SU-DHL-6 (cell line): ENCODE data around the gene SLC16A8.

Experiments used
- H2AFZ ChIP-seq: fragments of 200-600 bp; sonication (generic); 2 replicates; pipeline ENCODE4 v1.6.1; 2014; ENCODE audit warnings: low read depth, mild to moderate bottlenecking, moderate library complexity, mixed read lengths, antibody characterized with exemption, low read length; ENCODE audit not compliant: severe bottlenecking
- H3F3A ChIP-seq: fragments of 200-600 bp; shearing (Covaris generic); 2 replicates; pipeline ENCODE4 v1.6.0; 2016; ENCODE audit warnings: antibody characterized with exemption, mild to moderate bottlenecking; ENCODE audit not compliant: insufficient read depth
- H3K27ac ChIP-seq: fragments of 200-600 bp; sonication (generic); 2 replicates; pipeline ENCODE4 v1.5.1; 2016; ENCODE audit warnings: low read depth, mild to moderate bottlenecking, low read length, moderate library complexity, mixed read lengths
- H3K27me3 ChIP-seq: fragments of 200-600 bp; sonication (generic), shearing (Covaris generic); 2 replicates; pipeline ENCODE4 v1.6.0; 2014; ENCODE audit warnings: mild to moderate bottlenecking, low read length
- H3K36me3 ChIP-seq: fragments of 200-600 bp; sonication (generic); 2 replicates; pipeline ENCODE4 v1.6.1; 2014; ENCODE audit warnings: mild to moderate bottlenecking, low read length, mixed read lengths
- H3K4me2 ChIP-seq: fragments of 300-600, 200-600 bp; shearing (Covaris generic), sonication (generic); 2 replicates; pipeline ENCODE4 v1.6.0; 2014; ENCODE audit warnings: low read length, low read depth, mild to moderate bottlenecking; ENCODE audit not compliant: poor library complexity, severe bottlenecking
- H3K4me3 ChIP-seq: fragments of 200-600 bp; sonication (generic); 2 replicates; pipeline ENCODE4 v1.5.1; 2014; ENCODE audit warnings: antibody characterized with exemption, low read length, mild to moderate bottlenecking, mixed read lengths; ENCODE audit not compliant: insufficient read depth, poor library complexity, severe bottlenecking
- H3K79me2 ChIP-seq: fragments of 200-600 bp; sonication (generic); 2 replicates; pipeline ENCODE4 v1.6.1; 2014; ENCODE audit warnings: mild to moderate bottlenecking, low read length, moderate library complexity; ENCODE audit not compliant: insufficient read depth
- H3K9ac ChIP-seq: fragments of 200-600 bp; sonication (generic); 2 replicates; pipeline ENCODE4 v1.7.0; 2014; ENCODE audit warnings: mild to moderate bottlenecking, low read length
- H3K9me2 ChIP-seq: fragments of 200-600 bp; sonication (generic); replicated peaks from 2 replicates; pipeline ENCODE4 v1.6.1; 2014; ENCODE audit warnings: low read length; ENCODE audit not compliant: insufficient read depth
- H3K9me3 ChIP-seq: fragments of 200-600 bp; sonication (generic); 2 replicates; pipeline ENCODE4 v1.6.1; 2014; ENCODE audit warnings: low read length, mixed read lengths; ENCODE audit not compliant: insufficient read depth
- H4K20me1 ChIP-seq: fragments of 200-600 bp; sonication (generic); 2 replicates; pipeline ENCODE4 v1.6.1; 2014; ENCODE audit warnings: low read depth, mild to moderate bottlenecking, antibody characterized with exemption, low read length, moderate library complexity, mixed read lengths
- CTCF ChIP-seq: fragments of 200-600 bp; sonication (generic); IDR thresholded peaks from one replicate; pipeline ENCODE4 v1.5.1; 2017; ENCODE audit warnings: antibody characterized with exemption, mild to moderate bottlenecking, low read length, moderate library complexity; ENCODE audit not compliant: insufficient read depth, poor library complexity, severe bottlenecking
- EZH2phosphoT487 ChIP-seq: fragments of 200-600 bp; sonication (generic), shearing (Covaris generic); conservative IDR thresholded peaks from 2 replicates; pipeline ENCODE4 v1.6.1; 2018; ENCODE audit warnings: mild to moderate bottlenecking, antibody characterized with exemption, low read length, moderate library complexity, mixed read lengths

Gene SLC16A8

GRCh38 chr22:38068641-38069371 is 15.2 kb downstream of the SLC16A8 start:
- Histone ChIP-seq H3K9me3 (no peaks in the 10 kb centered on the region), H2AFZ (no peak overlapping the region), H3K9me2 (no peaks in the 10 kb centered on the region), H3K27me3 (no peaks in the 10 kb centered on the region), H3F3A (no peaks in the 10 kb centered on the region), H3K4me3 (no peak overlapping the region), H3K27ac (no peak overlapping the region), H3K79me2 (no peaks in the 10 kb centered on the region), H3K36me3 (no peaks in the 10 kb centered on the region), H3K9ac (no peak overlapping the region), H4K20me1 (no peaks in the 10 kb centered on the region), H3K4me2 (no peak overlapping the region)
- TF ChIP-seq CTCF (no peak), EZH2phosphoT487 (no peak)

DNA sequence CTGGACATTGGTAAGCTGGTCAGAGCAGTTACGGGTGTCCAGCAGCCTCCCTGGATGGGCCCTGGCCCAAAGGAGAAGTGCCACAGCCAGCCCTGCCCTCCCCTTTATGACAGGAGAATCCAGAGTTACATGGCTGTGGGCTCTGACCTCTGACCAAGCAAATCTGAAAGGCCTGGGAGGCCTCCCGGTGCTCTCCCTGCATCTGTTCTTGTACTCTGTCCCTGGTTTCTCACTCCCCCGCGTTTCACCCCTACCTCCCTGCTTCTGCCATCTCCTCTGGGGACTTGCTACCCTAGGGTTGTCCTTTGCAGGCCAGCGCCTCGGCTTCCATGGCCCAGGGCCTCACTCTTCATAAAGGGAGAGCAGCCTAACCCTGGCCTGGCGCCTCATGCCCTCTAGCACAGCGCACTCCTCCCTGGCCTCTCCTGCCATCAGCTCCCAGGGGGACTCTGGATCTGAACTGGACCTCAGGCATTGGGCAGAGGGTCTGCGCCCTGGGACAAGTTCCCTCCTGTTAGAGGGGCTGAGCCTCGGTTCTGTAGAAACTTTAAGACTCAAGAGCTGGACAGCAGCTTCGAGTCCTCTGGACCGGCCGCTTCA is 16.1 kb downstream of the SLC16A8 start:
- Histone ChIP-seq H3K79me2 (no peaks in the 10 kb centered on the region), H3F3A (no peaks in the 10 kb centered on the region), H3K9me2 (no peaks in the 10 kb centered on the region), H2AFZ (no peak overlapping the region), H3K9ac (no peak overlapping the region), H3K4me2 (no peak overlapping the region), H3K9me3 (no peaks in the 10 kb centered on the region), H3K27ac (no peak overlapping the region), H3K27me3 (no peaks in the 10 kb centered on the region), H3K4me3 (no peak overlapping the region), H3K36me3 (no peaks in the 10 kb centered on the region), H4K20me1 (no peaks in the 10 kb centered on the region)
- no peak for TF ChIP-seq EZH2phosphoT487
- no peak for TF ChIP-seq CTCF

GRCh38 chr22:38067028-38067415 is 17.0 kb downstream of the SLC16A8 start:
- no peak overlapping the region for H3K27ac ChIP-seq
- H3K36me3 ChIP-seq, result no peaks in the 10 kb centered on the region

More at GRCh38 chr22:38067028-38067415, 17.0 kb downstream of the SLC16A8 start:
- no peaks in the 10 kb centered on the region for H3K27me3 ChIP-seq
- no peaks in the 10 kb centered on the region for H3K9me2 ChIP-seq
- no peak overlapping the region for H3K9ac ChIP-seq
- no peak for TF ChIP-seq CTCF
- no peak for TF ChIP-seq EZH2phosphoT487
- no peak overlapping the region for H3K4me3 ChIP-seq
- H2AFZ ChIP-seq, result no peak overlapping the region
- H3K4me2 ChIP-seq, result no peak overlapping the region
- no peaks in the 10 kb centered on the region for H3K9me3 ChIP-seq
- no peaks in the 10 kb centered on the region for H3F3A ChIP-seq
- no peaks in the 10 kb centered on the region for H3K79me2 ChIP-seq
- H4K20me1 ChIP-seq, result no peaks in the 10 kb centered on the region
